HCT116 (cell line): ENCODE measurements around the gene FAM131B.

Experiments used
- CBX3 ChIP-seq: IDR thresholded peaks from 2 replicates; pipeline ENCODE4 v1.6.1; 2012; ENCODE audit warnings: low read depth
- EGR1 ChIP-seq: IDR thresholded peaks from 2 replicates; pipeline ENCODE4 v1.6.1; 2012; ENCODE audit warnings: low read depth
- EZH2 ChIP-seq: fragments of 200-600 bp; sonication (generic); IDR thresholded peaks from 2 replicates; pipeline ENCODE4 v1.6.1; 2017; ENCODE audit warnings: antibody characterized with exemption, mixed run types
- EZH2phosphoT487 ChIP-seq: fragments of 200-600 bp; IDR thresholded peaks from 2 replicates; pipeline ENCODE4 v1.6.1; 2018; ENCODE audit warnings: antibody characterized with exemption, borderline replicate concordance
- MAX ChIP-seq: IDR thresholded peaks from 2 replicates; pipeline ENCODE4 v1.6.1; 2012
- POLR2A ChIP-seq: IDR thresholded peaks from 2 replicates; pipeline ENCODE4 v1.7.0; 2011; ENCODE audit warnings: borderline replicate concordance; ENCODE audit not compliant: insufficient read depth, insufficient read length; ENCODE audit errors: extremely low read depth
- POLR2AphosphoS5 ChIP-seq: IDR thresholded peaks from 2 replicates; pipeline ENCODE4 v1.6.1; 2011; ENCODE audit warnings: mild to moderate bottlenecking, low read depth, low read length, moderate library complexity
- SIN3A ChIP-seq: IDR thresholded peaks from 2 replicates; pipeline ENCODE4 v1.6.1; 2012; ENCODE audit warnings: low read depth
- SP1 ChIP-seq: IDR thresholded peaks from 2 replicates; pipeline ENCODE4 v1.6.1; 2012; ENCODE audit warnings: low read depth
- SRF ChIP-seq: IDR thresholded peaks from 2 replicates; pipeline ENCODE4 v1.6.1; 2012; ENCODE audit warnings: low read depth
- YY1 ChIP-seq: IDR thresholded peaks from 2 replicates; pipeline ENCODE4 v1.6.1; 2011; ENCODE audit warnings: low read length, low read depth, moderate library complexity, mild to moderate bottlenecking; ENCODE audit not compliant: insufficient replicate concordance; ENCODE audit errors: extremely low read depth
- TF ChIP-seq, protein P1 (sequence below), 3 experiments: fragments of 200-600 bp in 1 of 3; sonication (generic) in 1 of 3; IDR thresholded peaks in 2 of 3; conservative IDR thresholded peaks in 1 of 3; 2 replicates each; pipeline ENCODE4 v1.5.1; 2012 to 2017; ENCODE audit warnings: low read depth in 2 of 3, low read length in 2 of 3, antibody characterized with exemption in 1 of 3, borderline replicate concordance in 1 of 3, control low read depth in 1 of 3, mild to moderate bottlenecking in 1 of 3, mixed read lengths in 1 of 3, mixed run types in 1 of 3, moderate library complexity in 1 of 3; ENCODE audit not compliant: insufficient read depth in 1 of 3
- TF ChIP-seq, protein P2 (sequence below): IDR thresholded peaks from 2 replicates; pipeline ENCODE4 v1.6.1; 2012
- TF ChIP-seq, protein P3 (sequence below): IDR thresholded peaks from 2 replicates; pipeline ENCODE4 v1.6.1; 2012; ENCODE audit warnings: low read depth

DNA sequence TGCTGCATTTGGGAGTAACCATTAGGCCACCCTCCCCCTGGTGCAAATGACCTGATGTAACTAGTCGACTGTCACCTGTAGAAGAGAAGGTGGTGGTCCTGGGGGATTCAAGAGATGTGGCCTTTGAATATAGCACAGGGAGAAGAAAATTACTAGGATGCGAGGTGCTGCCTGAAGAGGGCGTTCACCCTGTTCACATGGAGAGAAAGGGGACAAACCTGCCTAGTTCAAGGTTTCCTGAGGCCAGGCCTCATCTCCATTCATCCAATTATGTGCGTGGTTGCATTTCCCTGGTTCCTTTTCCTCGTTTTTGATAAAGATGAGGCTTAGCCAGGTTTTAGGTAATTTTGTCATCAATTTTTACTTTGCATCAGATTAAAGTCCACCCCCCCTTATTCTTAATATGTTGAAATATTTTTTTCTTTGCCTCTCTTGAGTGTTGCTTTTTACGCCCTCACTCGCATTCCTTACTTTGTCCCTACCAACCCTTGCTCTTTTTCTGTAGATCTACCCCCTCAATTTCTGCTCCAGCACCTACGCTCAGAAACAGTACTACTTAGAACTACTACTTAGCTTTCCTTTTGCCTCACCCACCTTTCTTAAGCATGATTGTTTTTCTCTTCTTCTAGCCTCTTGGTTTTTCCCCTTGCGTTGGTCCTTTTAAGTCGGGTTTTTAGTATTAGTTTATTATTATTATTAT, 32.9 kb downstream of the FAM131B start:
- TF ChIP-seq, protein P1, sequence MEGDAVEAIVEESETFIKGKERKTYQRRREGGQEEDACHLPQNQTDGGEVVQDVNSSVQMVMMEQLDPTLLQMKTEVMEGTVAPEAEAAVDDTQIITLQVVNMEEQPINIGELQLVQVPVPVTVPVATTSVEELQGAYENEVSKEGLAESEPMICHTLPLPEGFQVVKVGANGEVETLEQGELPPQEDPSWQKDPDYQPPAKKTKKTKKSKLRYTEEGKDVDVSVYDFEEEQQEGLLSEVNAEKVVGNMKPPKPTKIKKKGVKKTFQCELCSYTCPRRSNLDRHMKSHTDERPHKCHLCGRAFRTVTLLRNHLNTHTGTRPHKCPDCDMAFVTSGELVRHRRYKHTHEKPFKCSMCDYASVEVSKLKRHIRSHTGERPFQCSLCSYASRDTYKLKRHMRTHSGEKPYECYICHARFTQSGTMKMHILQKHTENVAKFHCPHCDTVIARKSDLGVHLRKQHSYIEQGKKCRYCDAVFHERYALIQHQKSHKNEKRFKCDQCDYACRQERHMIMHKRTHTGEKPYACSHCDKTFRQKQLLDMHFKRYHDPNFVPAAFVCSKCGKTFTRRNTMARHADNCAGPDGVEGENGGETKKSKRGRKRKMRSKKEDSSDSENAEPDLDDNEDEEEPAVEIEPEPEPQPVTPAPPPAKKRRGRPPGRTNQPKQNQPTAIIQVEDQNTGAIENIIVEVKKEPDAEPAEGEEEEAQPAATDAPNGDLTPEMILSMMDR (IDR thresholded peaks at IDR 0.05 in 2 of 3, conservative IDR thresholded peaks at IDR 0.05 in 1 of 3; ENCODE audit: borderline replicate concordance in 1 of 3, insufficient read depth in 1 of 3, low read depth in 2 of 3, low read length in 2 of 3) = peak in 2 of 3 experiments; percentile 21 to 33; a peak in 3 of 6 replicates
- TF ChIP-seq EZH2 (no peak), POLR2AphosphoS5 (no peak), MAX (no peak), POLR2A (no peak), EZH2phosphoT487 (no peak), SRF (no peak), EGR1 (no peak), SP1 (no peak), CBX3 (no peak), SIN3A (no peak), YY1 (no peak)
- TF ChIP-seq, protein P2, sequence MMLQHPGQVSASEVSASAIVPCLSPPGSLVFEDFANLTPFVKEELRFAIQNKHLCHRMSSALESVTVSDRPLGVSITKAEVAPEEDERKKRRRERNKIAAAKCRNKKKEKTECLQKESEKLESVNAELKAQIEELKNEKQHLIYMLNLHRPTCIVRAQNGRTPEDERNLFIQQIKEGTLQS = no peak
- TF ChIP-seq, protein P3, sequence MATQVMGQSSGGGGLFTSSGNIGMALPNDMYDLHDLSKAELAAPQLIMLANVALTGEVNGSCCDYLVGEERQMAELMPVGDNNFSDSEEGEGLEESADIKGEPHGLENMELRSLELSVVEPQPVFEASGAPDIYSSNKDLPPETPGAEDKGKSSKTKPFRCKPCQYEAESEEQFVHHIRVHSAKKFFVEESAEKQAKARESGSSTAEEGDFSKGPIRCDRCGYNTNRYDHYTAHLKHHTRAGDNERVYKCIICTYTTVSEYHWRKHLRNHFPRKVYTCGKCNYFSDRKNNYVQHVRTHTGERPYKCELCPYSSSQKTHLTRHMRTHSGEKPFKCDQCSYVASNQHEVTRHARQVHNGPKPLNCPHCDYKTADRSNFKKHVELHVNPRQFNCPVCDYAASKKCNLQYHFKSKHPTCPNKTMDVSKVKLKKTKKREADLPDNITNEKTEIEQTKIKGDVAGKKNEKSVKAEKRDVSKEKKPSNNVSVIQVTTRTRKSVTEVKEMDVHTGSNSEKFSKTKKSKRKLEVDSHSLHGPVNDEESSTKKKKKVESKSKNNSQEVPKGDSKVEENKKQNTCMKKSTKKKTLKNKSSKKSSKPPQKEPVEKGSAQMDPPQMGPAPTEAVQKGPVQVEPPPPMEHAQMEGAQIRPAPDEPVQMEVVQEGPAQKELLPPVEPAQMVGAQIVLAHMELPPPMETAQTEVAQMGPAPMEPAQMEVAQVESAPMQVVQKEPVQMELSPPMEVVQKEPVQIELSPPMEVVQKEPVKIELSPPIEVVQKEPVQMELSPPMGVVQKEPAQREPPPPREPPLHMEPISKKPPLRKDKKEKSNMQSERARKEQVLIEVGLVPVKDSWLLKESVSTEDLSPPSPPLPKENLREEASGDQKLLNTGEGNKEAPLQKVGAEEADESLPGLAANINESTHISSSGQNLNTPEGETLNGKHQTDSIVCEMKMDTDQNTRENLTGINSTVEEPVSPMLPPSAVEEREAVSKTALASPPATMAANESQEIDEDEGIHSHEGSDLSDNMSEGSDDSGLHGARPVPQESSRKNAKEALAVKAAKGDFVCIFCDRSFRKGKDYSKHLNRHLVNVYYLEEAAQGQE = no peak
